Gastrocnemius medialis (tissue), 4 donors: ENCODE data around the gene PLD5. TPM values are rescaled to one million over a fixed set of nuclear protein-coding genes. Genes with fewer than 3 reads are reported as not detected.

Experiments
- ATAC-seq, 2 donors: fragments of 150-250 bp; one replicate each; pipeline ENCODE4 v1.9.1; 2016
- DNase-seq, 2 donors: peaks; one replicate each; pipeline ENCODE4 v3.0.0-alpha.2; 2019
- H3K27ac ChIP-seq, 4 donors: fragments of 200-600 bp; sonication (generic); 1 replicate in 1 of 4; 2 replicates in 3 of 4; pipeline ENCODE4 v1.5.1; 2016 to 2018; ENCODE audit warnings: mild to moderate bottlenecking in 2 of 4, moderate library complexity in 1 of 4
- H3K27me3 ChIP-seq, 3 donors: fragments of 200-600 bp; sonication (generic) in 2 of 3; 1 replicate in 1 of 3; 2 replicates in 2 of 3; pipeline versions ENCODE4 v1.5.1 to v1.6.0; 2016 to 2019; ENCODE audit warnings: mild to moderate bottlenecking in 1 of 3, moderate library complexity in 1 of 3
- H3K36me3 ChIP-seq, 2 donors: fragments of 200-600 bp; sonication (generic) in 1 of 2; one replicate each; pipeline ENCODE4 v1.5.1; 2017 to 2018
- H3K4me1 ChIP-seq, 2 donors: fragments of 200-600 bp; sonication (generic) in 1 of 2; one replicate each; pipeline ENCODE4 v1.5.1; 2016 to 2017; ENCODE audit warnings: mild to moderate bottlenecking in 2 of 2
- H3K4me3 ChIP-seq, 4 donors: fragments of 200-600 bp; sonication (generic) in 3 of 4; 1 replicate in 1 of 4; 2 replicates in 3 of 4; pipeline ENCODE4 v1.5.1; 2016 to 2019; ENCODE audit warnings: mild to moderate bottlenecking in 2 of 4
- H3K9me3 ChIP-seq, 3 donors: fragments of 200-600 bp; sonication (generic) in 2 of 3; 1 replicate in 1 of 3; 2 replicates in 2 of 3; pipeline ENCODE4 v1.5.1; 2016 to 2019
- CTCF ChIP-seq, 5 experiments: fragments of 450-650 bp in 3 of 5; fragments of 200-600 bp in 2 of 5; sonication (generic) in 2 of 5; IDR thresholded peaks in 4 of 5; conservative IDR thresholded peaks in 1 of 5; 1 replicate in 4 of 5; 2 replicates in 1 of 5; pipeline ENCODE4 v1.5.1; 2016 to 2019; ENCODE audit warnings: antibody characterized with exemption in 5 of 5, mild to moderate bottlenecking in 3 of 5, moderate library complexity in 3 of 5
- POLR2A ChIP-seq, 2 donors: fragments of 450-650 bp; IDR thresholded peaks; one replicate each; pipeline ENCODE4 v1.6.1; 2017; ENCODE audit warnings: antibody characterized with exemption in 2 of 2, mild to moderate bottlenecking in 2 of 2, moderate library complexity in 2 of 2
- in situ Hi-C, 4 donors: fragments of 200-750 bp; cut with MboI; loops; one replicate each; pipeline versions ENCODE4 v1.15.0 to v1.8.0; 2017; ENCODE audit warnings: low sequenced_read_pairs in 4 of 4
- intact Hi-C: fragments of 100-400 bp; cut with DNase I; formaldehyde crosslinking; loops from one replicate; pipeline ENCODE4 v1.15.1; 2023; ENCODE audit warnings: low total_unique reads
- total RNA-seq, 4 donors: library from RNA; depleted of rRNA; stranded (reverse); fragments of >200 nt; gene quantifications; one replicate each; pipeline versions ENCODE4 v1.1.0 to v1.2.3, GENCODE V29; 2016

PLD5 gene
- total RNA-seq, 4 donors from 2014 or later = 0.04 TPM; not detected in 3

- Histone ChIP-seq H3K27me3 (peaks cover 0 to 3% (median under 1%) of the 10 kb centered on the region in 3 donors), H3K9me3 (no peaks in the 10 kb centered on the region), H3K4me1 (no peaks in the 10 kb centered on the region), H3K36me3 (no peaks in the 10 kb centered on the region), H3K4me3 (no peak overlapping the region), H3K27ac (no peak overlapping the region)
- TF ChIP-seq CTCF (IDR thresholded peaks at IDR 0.05 in 4 of 5, conservative IDR thresholded peaks at IDR 0.05 in 1 of 5) (no peak), POLR2A (IDR thresholded peaks at IDR 0.05) (no peak)
- no peak for ATAC-seq
- in situ Hi-C loops = loop anchor here (10.0 to 25.0 kb wide), 3 partner anchors 856 to 881 kb away; no protein-coding TSS in a partner anchor
- DNase-seq = no peak
- intact Hi-C loops = no loop called here
These were observed 67.7 kb downstream of the PLD5 start for GRCh38 chr1:242456726-242457269.

DNA sequence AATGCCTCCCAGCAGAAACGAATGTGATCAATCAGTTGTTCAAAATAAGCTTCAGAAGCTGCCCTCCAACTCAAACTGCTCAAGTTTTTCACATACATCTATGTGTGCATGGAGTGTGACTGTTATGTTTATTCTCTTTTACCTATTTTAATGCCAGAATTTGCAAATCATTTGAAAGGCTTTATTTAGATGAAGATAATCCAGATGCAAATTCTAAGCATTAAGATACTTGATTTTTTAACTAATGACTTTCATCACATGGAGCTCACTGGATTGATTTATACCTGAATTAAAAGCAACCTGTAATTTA, 69.5 kb downstream of the PLD5 start:
- intact Hi-C loops = no loop called here
- Histone ChIP-seq H3K9me3 (no peaks in the 10 kb centered on the region), H3K27me3 (peaks cover 0 to 3% (median 2%) of the 10 kb centered on the region in 3 donors), H3K4me3 (no peak overlapping the region), H3K36me3 (no peaks in the 10 kb centered on the region), H3K27ac (no peak overlapping the region), H3K4me1 (no peaks in the 10 kb centered on the region)
- ATAC-seq (no peak), DNase-seq (no peak)
- TF ChIP-seq CTCF (IDR thresholded peaks at IDR 0.05 in 4 of 5, conservative IDR thresholded peaks at IDR 0.05 in 1 of 5) (no peak), POLR2A (IDR thresholded peaks at IDR 0.05) (no peak)
- in situ Hi-C loops = loop anchor here (10.0 to 25.0 kb wide), 3 partner anchors 857 to 882 kb away; no protein-coding TSS in a partner anchor

GRCh38 chr1:242454262-242455051, 70.0 kb downstream of the PLD5 start:
- H3K9me3 ChIP-seq = no peaks in the 10 kb centered on the region
- in situ Hi-C loops (loop anchor here (10.0 to 25.0 kb wide), 3 partner anchors 858 to 883 kb away; no protein-coding TSS in a partner anchor), intact Hi-C loops (no loop called here)
- TF ChIP-seq CTCF (IDR thresholded peaks at IDR 0.05 in 4 of 5, conservative IDR thresholded peaks at IDR 0.05 in 1 of 5) (peak in 2 of 5 experiments; percentile 31 to 46), POLR2A (IDR thresholded peaks at IDR 0.05) (no peak)
- H3K4me1 ChIP-seq = no peaks in the 10 kb centered on the region
- no peak overlapping the region for H3K4me3 ChIP-seq
- H3K27ac ChIP-seq = no peak overlapping the region
- no peak for DNase-seq
- ATAC-seq = no peak
- H3K36me3 ChIP-seq = no peaks in the 10 kb centered on the region
- peaks cover 0 to 3% (median 2%) of the 10 kb centered on the region in 3 donors for H3K27me3 ChIP-seq

- Histone ChIP-seq H3K9me3 (no peaks in the 10 kb centered on the region), H3K4me1 (no peaks in the 10 kb centered on the region), H3K36me3 (no peaks in the 10 kb centered on the region), H3K4me3 (no peak overlapping the region), H3K27ac (no peak overlapping the region), H3K27me3 (peaks cover 0 to 2% (median under 1%) of the 10 kb centered on the region in 3 donors)
- intact Hi-C loops (no loop called here), in situ Hi-C loops (loop anchor here (10.0 to 25.0 kb wide), 3 partner anchors 860 to 885 kb away; no protein-coding TSS in a partner anchor)
- DNase-seq (no peak), ATAC-seq (no peak)
- no peak for TF ChIP-seq CTCF (IDR thresholded peaks at IDR 0.05 in 4 of 5, conservative IDR thresholded peaks at IDR 0.05 in 1 of 5)
- TF ChIP-seq POLR2A (IDR thresholded peaks at IDR 0.05) = no peak
These were observed 71.9 kb downstream of the PLD5 start for GRCh38 chr1:242452573-242452972.
